HG02759 (cell line): ENCODE measurements around the gene FUT9.

Source experiments
- ATAC-seq: cut with Tn5 transposase; IDR thresholded peaks from one replicate; pipeline ENCODE4 v1.9.1; 2021; ENCODE audit warnings: mild to moderate bottlenecking, moderate library complexity; ENCODE audit not compliant: unreplicated experiment

Gene FUT9

GRCh38 chr6:96164802-96165201 is 149.0 kb downstream of the FUT9 start:
- peak; percentile 57 for ATAC-seq

GRCh38 chr6:96171112-96171511 is 155.3 kb downstream of the FUT9 start:
- no peak for ATAC-seq

- no peak for ATAC-seq
Measured at GRCh38 chr6:96184798-96185197, 169.0 kb downstream of the FUT9 start.

- no peak for ATAC-seq
Measured at GRCh38 chr6:96186094-96186493, 170.3 kb downstream of the FUT9 start.

GRCh38 chr6:96186516-96187195 is 170.9 kb downstream of the FUT9 start:
- ATAC-seq: no peak

- ATAC-seq: no peak
Measured at GRCh38 chr6:96194675-96195074, 178.9 kb downstream of the FUT9 start.

- no peak for ATAC-seq
Measured at GRCh38 chr6:96195272-96195671, 179.5 kb downstream of the FUT9 start.

- no peak for ATAC-seq
Measured at GRCh38 chr6:96196633-96197032, 180.9 kb downstream of the FUT9 start.

GRCh38 chr6:96197241-96197640 is 181.5 kb downstream of the FUT9 start:
- ATAC-seq: no peak

- no peak for ATAC-seq
Measured at GRCh38 chr6:96202571-96202970, 186.8 kb downstream of the FUT9 start.

- ATAC-seq: no peak
Measured at GRCh38 chr6:96211341-96211740, 195.6 kb downstream of the FUT9 start.

- no peak for ATAC-seq
Measured at GRCh38 chr6:96212066-96212465, 196.3 kb downstream of the FUT9 start.

GRCh38 chr6:96213784-96214183 is 198.0 kb downstream of the FUT9 start:
- ATAC-seq: no peak

- ATAC-seq: no peak
Measured at GRCh38 chr6:96223695-96224094, 207.9 kb downstream of the FUT9 start.

GRCh38 chr6:96227135-96227534 is 211.4 kb downstream of the FUT9 start:
- no peak for ATAC-seq

- ATAC-seq: no peak
Measured at GRCh38 chr6:96234444-96234843, 218.7 kb downstream of the FUT9 start.

- no peak for ATAC-seq
Measured at GRCh38 chr6:96235927-96236326, 220.2 kb downstream of the FUT9 start.

GRCh38 chr6:96236471-96236870 is 220.7 kb downstream of the FUT9 start:
- no peak for ATAC-seq

- no peak for ATAC-seq
Measured at GRCh38 chr6:96237638-96238347, 222.0 kb downstream of the FUT9 start.

- no peak for ATAC-seq
Measured at GRCh38 chr6:96246563-96246962, 230.8 kb downstream of the FUT9 start.

- ATAC-seq: no peak
Measured at GRCh38 chr6:96249755-96250154, 234.0 kb downstream of the FUT9 start.

GRCh38 chr6:96257751-96258150 is 242.0 kb downstream of the FUT9 start:
- ATAC-seq: no peak
